Psoas muscle (tissue), 8 donors: ENCODE measurements around the gene DNAH2. TPM values are rescaled to one million over a fixed set of nuclear protein-coding genes. Genes with fewer than 3 reads are reported as not detected.

Source experiments
- ATAC-seq, 4 donors: fragments of 200-7000 bp; cut with Tn5 transposase; one replicate each; pipeline ENCODE4 v1.9.1; 2020; ENCODE audit warnings: moderate library complexity in 3 of 4, mild to moderate bottlenecking in 2 of 4
- DNase-seq, 2 donors: peaks; one replicate each; pipeline ENCODE4 v3.0.0-alpha.2; 2020
- H3K27ac ChIP-seq: fragments of 200-600 bp; one replicate; pipeline ENCODE4 v1.8.0; 2022
- H3K27me3 ChIP-seq, 3 donors: fragments of 200-600 bp in 1 of 3; one replicate each; pipeline versions ENCODE4 v1.6.1 to v1.8.0; 2013 to 2022; ENCODE audit warnings: low read length in 2 of 3, mild to moderate bottlenecking in 2 of 3, moderate library complexity in 1 of 3; ENCODE audit not compliant: insufficient read depth in 3 of 3
- H3K36me3 ChIP-seq, 2 donors: fragments of 200-600 bp in 1 of 2; one replicate each; pipeline versions ENCODE4 v1.6.1 to v1.8.0; 2013 to 2022; ENCODE audit warnings: low read depth in 1 of 2, mild to moderate bottlenecking in 1 of 2, moderate library complexity in 1 of 2; ENCODE audit not compliant: insufficient read depth in 1 of 2
- H3K4me1 ChIP-seq: fragments of 200-600 bp; one replicate; pipeline ENCODE4 v1.8.0; 2022
- H3K4me3 ChIP-seq: fragments of 200-600 bp; one replicate; pipeline ENCODE4 v1.8.0; 2022; ENCODE audit warnings: mild to moderate bottlenecking
- H3K9me3 ChIP-seq: fragments of 200-600 bp; one replicate; pipeline ENCODE4 v1.8.0; 2022
- WGBS, 3 donors: extraction: QIAGEN DNeasy Blood & Tissue Kit; methylation state at CpG; one replicate each; pipeline versions ENCODE4 v1.1.6 to v1.1.7; 2013; 5-methylcytosine and 5-hydroxymethylcytosine counted together
- intact Hi-C, 2 donors: fragments of 100-400 bp; cut with DNase I; formaldehyde crosslinking; loops; one replicate each; pipeline versions ENCODE4 v1.11.0 to v1.14.2; 2022
- polyA plus RNA-seq, 3 donors: library from polyadenylated mRNA; stranded (reverse); fragments of 200-250 nt; gene quantifications; one replicate each; pipeline ENCODE4 v1.2.3, GENCODE V29; 2013
- total RNA-seq, 4 donors: library from RNA; stranded (reverse); fragmentation: NEBNext Ultra II Directional in 2 of 4; extraction: Animal tissue kit (Norgen Biotek cat#: 25700) in 2 of 4; gene quantifications; one replicate each; pipeline versions ENCODE4 v1.2.1 to v1.2.4, GENCODE V29; 2021 to 2023
- TF ChIP-seq, protein P1 (sequence below): fragments of 200-600 bp; IDR thresholded peaks from one replicate; pipeline ENCODE4 v1.8.0; 2022; ENCODE audit warnings: antibody characterized with exemption
- donor health status: healthy with polysubstance abuse.
- donor health status: DM: no; HTN: no; CAD: no; lungs with moderate emphysema.
- donor health status: Bipolar disorder and iron deficiency.
- donor health status: healthy.
- donor health status: DM: yes; HTN: yes; CAD: no.
- donor health status: DM: no; HTN: no; CAD: no.
- donor health status: DM: no; HTN: no; CAD: no.
- donor health status: DM: yes; HTN: yes; CAD: no.

Gene DNAH2
- total and polyA plus RNA-seq, 7 donors: 0.01 to 0.10 (median 0.06) TPM

GRCh38 chr17:7878234-7878633 lies 160.7 kb downstream of the DNAH2 start:
- H3K36me3 ChIP-seq: no peaks in the 10 kb centered on the region
- no peak overlapping the region for H3K4me3 ChIP-seq
- WGBS, 3 donors: 87 to 97% (median 93%) methylated on average over 7 of the region's 7 CpGs
- no peak for ATAC-seq
- DNase-seq: no peak
- peaks cover 0 to 34% (median 4%) of the 10 kb centered on the region in 3 donors for H3K27me3 ChIP-seq
- intact Hi-C loops: no loop called here
- H3K4me1 ChIP-seq: no peaks in the 10 kb centered on the region
- no peaks in the 10 kb centered on the region for H3K9me3 ChIP-seq
- TF ChIP-seq, protein P1, sequence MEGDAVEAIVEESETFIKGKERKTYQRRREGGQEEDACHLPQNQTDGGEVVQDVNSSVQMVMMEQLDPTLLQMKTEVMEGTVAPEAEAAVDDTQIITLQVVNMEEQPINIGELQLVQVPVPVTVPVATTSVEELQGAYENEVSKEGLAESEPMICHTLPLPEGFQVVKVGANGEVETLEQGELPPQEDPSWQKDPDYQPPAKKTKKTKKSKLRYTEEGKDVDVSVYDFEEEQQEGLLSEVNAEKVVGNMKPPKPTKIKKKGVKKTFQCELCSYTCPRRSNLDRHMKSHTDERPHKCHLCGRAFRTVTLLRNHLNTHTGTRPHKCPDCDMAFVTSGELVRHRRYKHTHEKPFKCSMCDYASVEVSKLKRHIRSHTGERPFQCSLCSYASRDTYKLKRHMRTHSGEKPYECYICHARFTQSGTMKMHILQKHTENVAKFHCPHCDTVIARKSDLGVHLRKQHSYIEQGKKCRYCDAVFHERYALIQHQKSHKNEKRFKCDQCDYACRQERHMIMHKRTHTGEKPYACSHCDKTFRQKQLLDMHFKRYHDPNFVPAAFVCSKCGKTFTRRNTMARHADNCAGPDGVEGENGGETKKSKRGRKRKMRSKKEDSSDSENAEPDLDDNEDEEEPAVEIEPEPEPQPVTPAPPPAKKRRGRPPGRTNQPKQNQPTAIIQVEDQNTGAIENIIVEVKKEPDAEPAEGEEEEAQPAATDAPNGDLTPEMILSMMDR: no peak
- H3K27ac ChIP-seq: no peak overlapping the region

DNA sequence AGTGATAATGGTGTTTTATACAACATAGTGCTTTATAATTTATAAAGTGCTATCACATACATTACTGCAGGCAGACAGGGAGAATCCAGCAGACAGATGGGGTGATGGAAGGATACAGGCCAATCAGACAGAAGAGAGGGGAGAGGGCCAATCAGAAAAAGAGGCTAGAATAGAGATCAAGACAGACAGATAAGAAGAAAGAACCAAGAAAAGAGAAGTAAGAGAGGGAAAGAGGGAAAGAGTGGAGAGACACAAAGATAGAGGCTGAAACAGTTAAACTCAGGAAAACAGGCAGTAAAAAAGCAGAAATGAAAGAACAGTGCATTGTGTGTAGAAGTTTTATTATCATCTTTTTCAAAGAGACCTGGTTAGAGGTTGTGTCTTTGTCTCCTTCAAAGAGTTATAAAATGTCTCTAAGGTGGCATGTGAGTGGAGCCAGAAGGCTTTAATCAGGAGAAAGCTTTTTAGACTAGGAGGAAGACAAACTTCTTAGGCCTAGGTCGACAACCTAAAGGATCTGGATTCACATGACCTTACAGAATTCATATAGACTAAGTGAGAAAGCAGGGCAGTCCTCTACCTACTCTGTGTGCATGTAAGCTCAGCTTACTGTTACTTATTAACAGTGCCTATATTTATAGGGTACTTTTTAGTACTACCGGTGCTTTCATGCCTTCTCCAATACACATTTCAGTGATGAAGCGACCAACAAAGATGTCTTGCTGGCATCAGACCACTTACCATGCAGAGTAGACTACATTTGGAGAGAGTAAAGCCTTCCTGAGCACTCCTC lies 162.7 kb downstream of the DNAH2 start:
- no peak overlapping the region for H3K27ac ChIP-seq
- no peaks in the 10 kb centered on the region for H3K4me1 ChIP-seq
- intact Hi-C loops: no loop called here
- no peak overlapping the region for H3K4me3 ChIP-seq
- TF ChIP-seq, protein P1: no peak
- WGBS, 3 donors: 83 to 89% (median 83%) methylated on average over 3 of the region's 3 CpGs
- H3K27me3 ChIP-seq: peaks cover 0 to 41% (median 4%) of the 10 kb centered on the region in 3 donors
- no peaks in the 10 kb centered on the region for H3K9me3 ChIP-seq
- DNase-seq (no peak), ATAC-seq (no peak)
- no peaks in the 10 kb centered on the region for H3K36me3 ChIP-seq

DNA sequence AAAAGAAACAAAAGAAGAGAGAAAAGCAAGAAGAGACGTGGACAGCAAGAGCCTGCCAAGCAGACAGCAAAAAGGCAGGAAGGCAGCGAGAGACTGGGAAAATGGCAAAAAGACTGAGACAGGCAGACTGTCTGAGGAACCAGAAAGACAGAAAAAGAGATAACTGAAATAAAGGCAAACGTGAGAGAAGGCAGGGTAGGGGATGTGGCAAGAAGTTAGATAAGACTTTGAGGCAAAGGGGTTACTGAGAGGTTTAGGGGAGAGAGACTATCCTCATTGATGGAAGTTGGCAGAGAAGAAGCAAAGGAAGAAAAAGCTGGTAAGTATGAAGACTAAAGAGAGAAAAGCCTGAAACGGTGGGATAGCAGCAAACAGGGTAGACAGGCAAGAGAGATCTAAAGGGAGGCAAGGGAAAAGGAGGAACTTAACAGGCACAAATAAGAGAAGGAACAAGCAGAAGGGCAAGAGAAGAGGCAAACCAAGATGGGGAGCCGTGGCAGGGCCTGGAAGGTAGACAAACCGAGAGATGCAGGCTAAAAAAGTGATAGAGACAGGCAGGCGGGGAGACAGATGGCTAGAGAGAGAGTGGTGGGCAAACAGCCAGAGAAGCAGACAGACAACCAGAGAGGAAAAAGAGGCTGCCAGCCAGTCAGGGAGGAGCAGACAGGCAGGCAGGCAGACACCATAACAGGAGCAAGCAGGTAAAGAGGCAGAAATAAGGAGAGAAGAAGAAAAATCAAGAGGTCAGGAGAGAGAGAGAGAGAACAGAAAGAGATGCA lies 163.9 kb downstream of the DNAH2 start:
- TF ChIP-seq, protein P1: no peak
- peaks cover 11% of the 10 kb centered on the region for H3K4me1 ChIP-seq
- intact Hi-C loops: no loop called here
- peaks cover 0 to 53% (median 4%) of the 10 kb centered on the region in 3 donors for H3K27me3 ChIP-seq
- ATAC-seq (no peak), DNase-seq (no peak)
- no peak overlapping the region for H3K4me3 ChIP-seq
- H3K9me3 ChIP-seq: no peaks in the 10 kb centered on the region
- 43 to 49% (median 45%) methylated on average over 7 of the region's 7 CpGs for whole genome bisulfite sequencing, 3 donors
- no peak overlapping the region for H3K27ac ChIP-seq
- no peaks in the 10 kb centered on the region for H3K36me3 ChIP-seq

DNA sequence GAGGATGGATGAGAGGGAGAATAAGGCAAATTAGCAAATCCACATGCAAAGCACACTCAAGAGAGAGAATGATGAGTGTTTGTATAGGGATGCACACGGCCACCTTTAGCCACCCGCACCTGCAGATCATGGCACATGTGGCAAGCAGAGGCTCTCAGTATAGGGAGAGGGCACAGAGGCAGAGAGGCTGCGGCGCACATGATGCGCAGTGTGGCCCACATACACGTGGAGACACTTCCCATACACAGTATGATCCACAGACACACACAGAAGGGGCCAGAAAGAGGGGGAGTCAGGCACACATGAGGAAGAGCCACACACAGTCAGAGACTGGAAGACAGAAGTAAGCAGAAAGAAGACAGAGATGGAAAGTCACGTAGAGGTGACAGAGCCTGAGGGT lies 164.5 kb downstream of the DNAH2 start:
- H3K27ac ChIP-seq: no peak overlapping the region
- intact Hi-C loops: no loop called here
- DNase-seq: no peak
- H3K4me3 ChIP-seq: no peak overlapping the region
- TF ChIP-seq, protein P1: no peak
- peaks cover 0 to 59% (median 4%) of the 10 kb centered on the region in 3 donors for H3K27me3 ChIP-seq
- ATAC-seq: no peak
- no peaks in the 10 kb centered on the region for H3K9me3 ChIP-seq
- 59 to 75% (median 70%) methylated on average over 7 of the region's 7 CpGs for WGBS, 3 donors
- no peaks in the 10 kb centered on the region for H3K36me3 ChIP-seq
- H3K4me1 ChIP-seq: peaks cover 17% of the 10 kb centered on the region
